HEK293 (cell line): ENCODE results near the gene PTCD1.

ENCODE experiments used
- BCL11B ChIP-seq: fragments of 450-650 bp; formaldehyde crosslinking; IDR thresholded peaks from 2 replicates; pipeline ENCODE4 v1.5.1; 2016; ENCODE audit warnings: low read depth, missing biosample characterization, missing genetic modification characterization
- GLIS1 ChIP-seq: fragments of 450-650 bp; formaldehyde crosslinking; IDR thresholded peaks from 2 replicates; pipeline ENCODE4 v1.5.1; 2016; ENCODE audit warnings: missing biosample characterization, missing genetic modification characterization
- GLIS2 ChIP-seq: fragments of 450-650 bp; formaldehyde crosslinking; IDR thresholded peaks from 2 replicates; pipeline ENCODE4 v1.5.1; 2016; ENCODE audit warnings: missing biosample characterization, missing genetic modification characterization
- HOXC10 ChIP-seq: sonication (generic); formaldehyde crosslinking; IDR thresholded peaks from 2 replicates; pipeline ENCODE4 v1.8.1; 2023; ENCODE audit warnings: mild to moderate bottlenecking, missing genetic modification reagents
- KLF10 ChIP-seq: fragments of 450-650 bp; IDR thresholded peaks from 2 replicates; pipeline ENCODE4 v1.5.1; 2018; ENCODE audit warnings: missing biosample characterization, mild to moderate bottlenecking, missing genetic modification characterization
- KLF9 ChIP-seq: fragments of 450-650 bp; formaldehyde crosslinking; IDR thresholded peaks from 2 replicates; pipeline ENCODE4 v1.5.1; 2016; ENCODE audit warnings: missing biosample characterization, missing genetic modification characterization, low read depth
- MYNN ChIP-seq: fragments of 450-650 bp; formaldehyde crosslinking; IDR thresholded peaks from 2 replicates; pipeline ENCODE4 v1.5.1; 2016; ENCODE audit warnings: missing biosample characterization, missing genetic modification characterization, borderline replicate concordance
- ZNF10 ChIP-seq: fragments of 450-650 bp; formaldehyde crosslinking; IDR thresholded peaks from 2 replicates; pipeline ENCODE4 v1.5.1; 2017; ENCODE audit warnings: missing biosample characterization, missing genetic modification characterization
- ZNF112 ChIP-seq: fragments of 450-650 bp; formaldehyde crosslinking; IDR thresholded peaks from 2 replicates; pipeline ENCODE4 v1.5.0; 2017; ENCODE audit warnings: missing biosample characterization, missing genetic modification characterization
- ZNF121 ChIP-seq: fragments of 450-650 bp; formaldehyde crosslinking; IDR thresholded peaks from 2 replicates; pipeline ENCODE4 v1.5.1; 2016; ENCODE audit warnings: missing biosample characterization, missing genetic modification characterization
- ZNF174 ChIP-seq: fragments of 450-650 bp; formaldehyde crosslinking; IDR thresholded peaks from 2 replicates; pipeline ENCODE4 v1.5.0; 2017; ENCODE audit warnings: missing biosample characterization, mild to moderate bottlenecking, missing genetic modification characterization
- ZNF341 ChIP-seq: fragments of 450-650 bp; formaldehyde crosslinking; IDR thresholded peaks from 2 replicates; pipeline ENCODE4; 2016; ENCODE audit warnings: low read depth, missing biosample characterization, missing genetic modification characterization
- ZNF426 ChIP-seq: fragments of 450-650 bp; formaldehyde crosslinking; IDR thresholded peaks from 2 replicates; pipeline ENCODE4 v1.5.1; 2017; ENCODE audit warnings: missing biosample characterization, missing genetic modification characterization, mild to moderate bottlenecking, inconsistent platforms, moderate library complexity
- ZNF561 ChIP-seq: fragments of 450-650 bp; IDR thresholded peaks from 2 replicates; pipeline ENCODE4 v1.5.1; 2018; ENCODE audit warnings: missing biosample characterization, missing genetic modification characterization, borderline replicate concordance
- ZNF624 ChIP-seq: fragments of 450-650 bp; formaldehyde crosslinking; IDR thresholded peaks from 2 replicates; pipeline ENCODE4 v1.5.1; 2017; ENCODE audit warnings: missing biosample characterization, missing genetic modification characterization
- ZNF76 ChIP-seq: fragments of 450-650 bp; formaldehyde crosslinking; IDR thresholded peaks from 2 replicates; pipeline ENCODE4; 2016; ENCODE audit warnings: low read depth, missing biosample characterization, missing genetic modification characterization, borderline replicate concordance
- ZNF768 ChIP-seq: fragments of 450-650 bp; formaldehyde crosslinking; IDR thresholded peaks from 2 replicates; pipeline ENCODE4 v1.5.1; 2018; ENCODE audit warnings: missing biosample characterization, mild to moderate bottlenecking, missing genetic modification characterization
- ZNF777 ChIP-seq: fragments of 450-650 bp; formaldehyde crosslinking; IDR thresholded peaks from 2 replicates; pipeline ENCODE4 v1.5.1; 2017; ENCODE audit warnings: missing biosample characterization, missing genetic modification characterization, borderline replicate concordance
- ZXDB ChIP-seq: fragments of 450-650 bp; formaldehyde crosslinking; IDR thresholded peaks from 2 replicates; pipeline ENCODE4 v1.5.1; 2016; ENCODE audit warnings: missing biosample characterization, missing genetic modification characterization
- TF ChIP-seq, protein P1 (sequence below): fragments of 450-650 bp; formaldehyde crosslinking; IDR thresholded peaks from 2 replicates; pipeline ENCODE4 v1.5.1; 2016; ENCODE audit warnings: missing biosample characterization, missing genetic modification characterization
- TF ChIP-seq, protein P2 (sequence below): fragments of 450-650 bp; formaldehyde crosslinking; IDR thresholded peaks from 2 replicates; pipeline ENCODE4 v1.5.1; 2016; ENCODE audit warnings: missing biosample characterization, missing genetic modification characterization, low read depth
- TF ChIP-seq, protein P3 (sequence below): fragments of 450-650 bp; formaldehyde crosslinking; IDR thresholded peaks from 2 replicates; pipeline ENCODE4 v1.5.1; 2016; ENCODE audit warnings: missing biosample characterization, missing genetic modification characterization
- TF ChIP-seq, protein P4 (sequence below): fragments of 450-650 bp; formaldehyde crosslinking; IDR thresholded peaks from 2 replicates; pipeline ENCODE4 v1.5.1; 2016; ENCODE audit warnings: missing biosample characterization, missing genetic modification characterization
- TF ChIP-seq, protein P5 (sequence below): fragments of 450-650 bp; formaldehyde crosslinking; IDR thresholded peaks from 2 replicates; pipeline ENCODE4 v1.5.1; 2016; ENCODE audit warnings: missing biosample characterization, missing genetic modification characterization
- TF ChIP-seq, protein P6 (sequence below): fragments of 450-650 bp; formaldehyde crosslinking; IDR thresholded peaks from 2 replicates; pipeline ENCODE4 v1.5.1; 2017; ENCODE audit warnings: missing biosample characterization, missing genetic modification characterization
- TF ChIP-seq, protein P7 (sequence below): fragments of 450-650 bp; formaldehyde crosslinking; IDR thresholded peaks from 2 replicates; pipeline ENCODE4 v1.5.1; 2016; ENCODE audit warnings: missing biosample characterization, missing genetic modification characterization
- TF ChIP-seq, protein P8 (sequence below): fragments of 450-650 bp; formaldehyde crosslinking; IDR thresholded peaks from 2 replicates; pipeline ENCODE4 v1.5.1; 2016; ENCODE audit warnings: missing biosample characterization, missing genetic modification characterization

The PTCD1 gene

DNA sequence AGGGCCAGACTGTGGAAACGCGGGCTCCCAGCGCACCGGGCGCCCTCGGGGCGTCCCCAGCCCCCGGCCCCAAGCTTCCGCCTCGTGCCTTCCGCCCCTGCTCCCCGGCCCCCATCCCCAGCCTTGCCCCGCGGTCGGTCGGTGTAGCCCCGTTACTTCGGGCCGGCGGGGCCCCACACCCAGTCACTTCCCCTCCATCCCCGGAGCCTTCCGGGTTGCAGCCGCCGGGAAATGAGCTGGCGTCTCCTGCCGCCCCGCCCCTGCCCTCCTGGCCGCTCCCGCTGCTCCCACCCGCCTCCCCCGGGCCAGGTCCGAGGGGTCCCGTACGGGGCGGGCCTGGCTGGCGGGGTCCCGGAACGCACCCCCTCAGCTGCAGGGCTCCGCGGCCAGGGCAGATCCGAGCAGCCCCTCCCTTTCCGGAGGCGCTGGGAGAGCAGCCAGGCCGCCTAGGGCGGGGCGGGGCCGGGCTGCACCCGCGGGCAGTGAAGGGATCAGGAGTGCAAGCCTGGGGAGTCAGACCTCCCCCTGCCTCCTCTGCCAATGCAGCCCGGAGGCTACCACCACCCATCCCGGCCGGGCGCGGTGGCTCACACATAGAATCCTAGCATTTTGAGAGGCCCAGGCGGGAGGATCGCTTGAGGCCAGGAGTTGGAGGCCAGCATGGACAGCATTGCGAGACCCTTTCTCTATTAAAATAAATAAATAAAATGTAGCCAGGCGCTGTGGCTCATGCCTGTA is 63.4 kb downstream of the PTCD1 start (continued):
- TF ChIP-seq, protein P1, sequence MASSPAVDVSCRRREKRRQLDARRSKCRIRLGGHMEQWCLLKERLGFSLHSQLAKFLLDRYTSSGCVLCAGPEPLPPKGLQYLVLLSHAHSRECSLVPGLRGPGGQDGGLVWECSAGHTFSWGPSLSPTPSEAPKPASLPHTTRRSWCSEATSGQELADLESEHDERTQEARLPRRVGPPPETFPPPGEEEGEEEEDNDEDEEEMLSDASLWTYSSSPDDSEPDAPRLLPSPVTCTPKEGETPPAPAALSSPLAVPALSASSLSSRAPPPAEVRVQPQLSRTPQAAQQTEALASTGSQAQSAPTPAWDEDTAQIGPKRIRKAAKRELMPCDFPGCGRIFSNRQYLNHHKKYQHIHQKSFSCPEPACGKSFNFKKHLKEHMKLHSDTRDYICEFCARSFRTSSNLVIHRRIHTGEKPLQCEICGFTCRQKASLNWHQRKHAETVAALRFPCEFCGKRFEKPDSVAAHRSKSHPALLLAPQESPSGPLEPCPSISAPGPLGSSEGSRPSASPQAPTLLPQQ (tag by site-specific recombination) = peak; percentile 66
- TF ChIP-seq, protein P2, sequence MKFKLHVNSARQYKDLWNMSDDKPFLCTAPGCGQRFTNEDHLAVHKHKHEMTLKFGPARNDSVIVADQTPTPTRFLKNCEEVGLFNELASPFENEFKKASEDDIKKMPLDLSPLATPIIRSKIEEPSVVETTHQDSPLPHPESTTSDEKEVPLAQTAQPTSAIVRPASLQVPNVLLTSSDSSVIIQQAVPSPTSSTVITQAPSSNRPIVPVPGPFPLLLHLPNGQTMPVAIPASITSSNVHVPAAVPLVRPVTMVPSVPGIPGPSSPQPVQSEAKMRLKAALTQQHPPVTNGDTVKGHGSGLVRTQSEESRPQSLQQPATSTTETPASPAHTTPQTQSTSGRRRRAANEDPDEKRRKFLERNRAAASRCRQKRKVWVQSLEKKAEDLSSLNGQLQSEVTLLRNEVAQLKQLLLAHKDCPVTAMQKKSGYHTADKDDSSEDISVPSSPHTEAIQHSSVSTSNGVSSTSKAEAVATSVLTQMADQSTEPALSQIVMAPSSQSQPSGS (tag by site-specific recombination) = no peak
- TF ChIP-seq ZNF768 (tag by site-specific recombination) (no peak), MYNN (tag by site-specific recombination) (no peak), ZNF624 (tag by site-specific recombination) (no peak), BCL11B (tag by site-specific recombination) (no peak), ZNF426 (tag by site-specific recombination) (no peak), KLF9 (peak; percentile 76), ZNF10 (tag by site-specific recombination) (no peak), GLIS2 (tag by site-specific recombination) (peak; percentile 96), KLF10 (no peak), ZNF561 (tag by site-specific recombination) (peak; percentile 69; the same call in 1 of the 2 replicates), ZNF777 (tag by site-specific recombination) (no peak), GLIS1 (tag by site-specific recombination) (peak; percentile 87), ZNF174 (tag by site-specific recombination) (no peak), ZNF121 (tag by site-specific recombination) (peak; percentile 99), ZNF76 (peak; percentile 24; the same call in 1 of the 2 replicates), ZNF341 (tag by site-specific recombination) (peak; percentile 78), ZNF112 (tag by site-specific recombination) (no peak), ZXDB (tag by site-specific recombination) (0 out of 2 replicates have a peak, but pooled peaks have one; percentile 12), HOXC10 (CRISPR knock-in tag) (no peak)
- TF ChIP-seq, protein P3, sequence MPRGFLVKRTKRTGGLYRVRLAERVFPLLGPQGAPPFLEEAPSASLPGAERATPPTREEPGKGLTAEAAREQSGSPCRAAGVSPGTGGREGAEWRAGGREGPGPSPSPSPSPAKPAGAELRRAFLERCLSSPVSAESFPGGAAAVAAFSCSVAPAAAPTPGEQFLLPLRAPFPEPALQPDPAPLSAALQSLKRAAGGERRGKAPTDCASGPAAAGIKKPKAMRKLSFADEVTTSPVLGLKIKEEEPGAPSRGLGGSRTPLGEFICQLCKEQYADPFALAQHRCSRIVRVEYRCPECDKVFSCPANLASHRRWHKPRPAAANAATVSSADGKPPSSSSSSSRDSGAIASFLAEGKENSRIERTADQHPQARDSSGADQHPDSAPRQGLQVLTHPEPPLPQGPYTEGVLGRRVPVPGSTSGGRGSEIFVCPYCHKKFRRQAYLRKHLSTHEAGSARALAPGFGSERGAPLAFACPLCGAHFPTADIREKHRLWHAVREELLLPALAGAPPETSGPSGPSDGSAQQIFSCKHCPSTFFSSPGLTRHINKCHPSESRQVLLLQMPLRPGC (tag by site-specific recombination) = no peak
- TF ChIP-seq, protein P4, sequence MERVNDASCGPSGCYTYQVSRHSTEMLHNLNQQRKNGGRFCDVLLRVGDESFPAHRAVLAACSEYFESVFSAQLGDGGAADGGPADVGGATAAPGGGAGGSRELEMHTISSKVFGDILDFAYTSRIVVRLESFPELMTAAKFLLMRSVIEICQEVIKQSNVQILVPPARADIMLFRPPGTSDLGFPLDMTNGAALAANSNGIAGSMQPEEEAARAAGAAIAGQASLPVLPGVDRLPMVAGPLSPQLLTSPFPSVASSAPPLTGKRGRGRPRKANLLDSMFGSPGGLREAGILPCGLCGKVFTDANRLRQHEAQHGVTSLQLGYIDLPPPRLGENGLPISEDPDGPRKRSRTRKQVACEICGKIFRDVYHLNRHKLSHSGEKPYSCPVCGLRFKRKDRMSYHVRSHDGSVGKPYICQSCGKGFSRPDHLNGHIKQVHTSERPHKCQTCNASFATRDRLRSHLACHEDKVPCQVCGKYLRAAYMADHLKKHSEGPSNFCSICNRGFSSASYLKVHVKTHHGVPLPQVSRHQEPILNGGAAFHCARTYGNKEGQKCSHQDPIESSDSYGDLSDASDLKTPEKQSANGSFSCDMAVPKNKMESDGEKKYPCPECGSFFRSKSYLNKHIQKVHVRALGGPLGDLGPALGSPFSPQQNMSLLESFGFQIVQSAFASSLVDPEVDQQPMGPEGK (tag by site-specific recombination) = peak; percentile 55
- TF ChIP-seq, protein P5, sequence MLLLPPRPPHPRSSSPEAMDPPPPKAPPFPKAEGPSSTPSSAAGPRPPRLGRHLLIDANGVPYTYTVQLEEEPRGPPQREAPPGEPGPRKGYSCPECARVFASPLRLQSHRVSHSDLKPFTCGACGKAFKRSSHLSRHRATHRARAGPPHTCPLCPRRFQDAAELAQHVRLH (tag by site-specific recombination) = no peak
- TF ChIP-seq, protein P6, sequence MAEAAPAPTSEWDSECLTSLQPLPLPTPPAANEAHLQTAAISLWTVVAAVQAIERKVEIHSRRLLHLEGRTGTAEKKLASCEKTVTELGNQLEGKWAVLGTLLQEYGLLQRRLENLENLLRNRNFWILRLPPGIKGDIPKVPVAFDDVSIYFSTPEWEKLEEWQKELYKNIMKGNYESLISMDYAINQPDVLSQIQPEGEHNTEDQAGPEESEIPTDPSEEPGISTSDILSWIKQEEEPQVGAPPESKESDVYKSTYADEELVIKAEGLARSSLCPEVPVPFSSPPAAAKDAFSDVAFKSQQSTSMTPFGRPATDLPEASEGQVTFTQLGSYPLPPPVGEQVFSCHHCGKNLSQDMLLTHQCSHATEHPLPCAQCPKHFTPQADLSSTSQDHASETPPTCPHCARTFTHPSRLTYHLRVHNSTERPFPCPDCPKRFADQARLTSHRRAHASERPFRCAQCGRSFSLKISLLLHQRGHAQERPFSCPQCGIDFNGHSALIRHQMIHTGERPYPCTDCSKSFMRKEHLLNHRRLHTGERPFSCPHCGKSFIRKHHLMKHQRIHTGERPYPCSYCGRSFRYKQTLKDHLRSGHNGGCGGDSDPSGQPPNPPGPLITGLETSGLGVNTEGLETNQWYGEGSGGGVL (tag by site-specific recombination) = peak; percentile 71
- TF ChIP-seq, protein P7, sequence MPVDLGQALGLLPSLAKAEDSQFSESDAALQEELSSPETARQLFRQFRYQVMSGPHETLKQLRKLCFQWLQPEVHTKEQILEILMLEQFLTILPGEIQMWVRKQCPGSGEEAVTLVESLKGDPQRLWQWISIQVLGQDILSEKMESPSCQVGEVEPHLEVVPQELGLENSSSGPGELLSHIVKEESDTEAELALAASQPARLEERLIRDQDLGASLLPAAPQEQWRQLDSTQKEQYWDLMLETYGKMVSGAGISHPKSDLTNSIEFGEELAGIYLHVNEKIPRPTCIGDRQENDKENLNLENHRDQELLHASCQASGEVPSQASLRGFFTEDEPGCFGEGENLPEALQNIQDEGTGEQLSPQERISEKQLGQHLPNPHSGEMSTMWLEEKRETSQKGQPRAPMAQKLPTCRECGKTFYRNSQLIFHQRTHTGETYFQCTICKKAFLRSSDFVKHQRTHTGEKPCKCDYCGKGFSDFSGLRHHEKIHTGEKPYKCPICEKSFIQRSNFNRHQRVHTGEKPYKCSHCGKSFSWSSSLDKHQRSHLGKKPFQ (tag by site-specific recombination) = no peak
- TF ChIP-seq, protein P8, sequence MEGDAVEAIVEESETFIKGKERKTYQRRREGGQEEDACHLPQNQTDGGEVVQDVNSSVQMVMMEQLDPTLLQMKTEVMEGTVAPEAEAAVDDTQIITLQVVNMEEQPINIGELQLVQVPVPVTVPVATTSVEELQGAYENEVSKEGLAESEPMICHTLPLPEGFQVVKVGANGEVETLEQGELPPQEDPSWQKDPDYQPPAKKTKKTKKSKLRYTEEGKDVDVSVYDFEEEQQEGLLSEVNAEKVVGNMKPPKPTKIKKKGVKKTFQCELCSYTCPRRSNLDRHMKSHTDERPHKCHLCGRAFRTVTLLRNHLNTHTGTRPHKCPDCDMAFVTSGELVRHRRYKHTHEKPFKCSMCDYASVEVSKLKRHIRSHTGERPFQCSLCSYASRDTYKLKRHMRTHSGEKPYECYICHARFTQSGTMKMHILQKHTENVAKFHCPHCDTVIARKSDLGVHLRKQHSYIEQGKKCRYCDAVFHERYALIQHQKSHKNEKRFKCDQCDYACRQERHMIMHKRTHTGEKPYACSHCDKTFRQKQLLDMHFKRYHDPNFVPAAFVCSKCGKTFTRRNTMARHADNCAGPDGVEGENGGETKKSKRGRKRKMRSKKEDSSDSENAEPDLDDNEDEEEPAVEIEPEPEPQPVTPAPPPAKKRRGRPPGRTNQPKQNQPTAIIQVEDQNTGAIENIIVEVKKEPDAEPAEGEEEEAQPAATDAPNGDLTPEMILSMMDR = no peak
